Muscle of leg (tissue), 11 donors: Measurements from ENCODE around the gene MED28. TPM values are rescaled to one million over a fixed set of nuclear protein-coding genes. Genes with fewer than 3 reads are reported as not detected.

Experiments
- DNase-seq: peaks from one replicate; pipeline ENCODE4 v3.0.0; 2013
- H3K27ac ChIP-seq: one replicate; pipeline ENCODE4 v1.5.1; 2013; ENCODE audit warnings: mild to moderate bottlenecking, low read length, control low read depth
- H3K27me3 ChIP-seq: one replicate; pipeline ENCODE4 v1.6.1; 2013; ENCODE audit warnings: low read length; ENCODE audit not compliant: control insufficient read depth, insufficient read depth
- H3K36me3 ChIP-seq: one replicate; pipeline ENCODE4 v1.6.1; 2013; ENCODE audit warnings: low read length; ENCODE audit not compliant: control insufficient read depth, insufficient read depth
- H3K4me1 ChIP-seq: one replicate; pipeline ENCODE4 v1.6.1; 2013; ENCODE audit warnings: low read length; ENCODE audit not compliant: control insufficient read depth, insufficient read depth
- H3K4me3 ChIP-seq: one replicate; pipeline ENCODE4 v1.5.1; 2013; ENCODE audit warnings: low read length, control low read depth
- H3K9me3 ChIP-seq: replicated peaks from 2 replicates; pipeline ENCODE4 v1.6.1; 2013; ENCODE audit warnings: low read depth, low read length; ENCODE audit not compliant: control insufficient read depth
- WGBS: methylation state at CpG from one replicate; pipeline ENCODE4 v1.1.5; 2013; ENCODE audit warnings: missing lambda C conversion rate; ENCODE audit not compliant: insufficient coverage; 5-methylcytosine and 5-hydroxymethylcytosine counted together
- polyA plus RNA-seq, 8 donors: library from polyadenylated mRNA; unstranded; fragments of 120-200 nt; gene quantifications; one replicate each; pipeline versions ENCODE4 v1.2.1 to v1.2.3, GENCODE V29; 2013; ENCODE audit warnings: inconsistent platforms in 1 of 8, low replicate concordance in 1 of 8; ENCODE audit not compliant: insufficient read length in 8 of 8, insufficient read depth in 1 of 8
- total RNA-seq: library from RNA; stranded (reverse); fragments of 120-200 nt; gene quantifications from one replicate; pipeline ENCODE4 v1.2.4, GENCODE V29; 2013

Gene MED28
- total and polyA plus RNA-seq, 9 donors, result 15.5 to 33.1 (median 26.9) TPM

GRCh38 chr4:17605236-17605635, 9.2 kb upstream of the MED28 start:
- peaks cover 37% of the 10 kb centered on the region for H3K36me3 ChIP-seq
- no peak for DNase-seq
- no peaks in the 10 kb centered on the region for H3K9me3 ChIP-seq
- WGBS, result 61% methylated on average over 2 of the region's 3 CpGs
- H3K4me3 ChIP-seq, result no peak overlapping the region
- no peaks in the 10 kb centered on the region for H3K4me1 ChIP-seq
- H3K27ac ChIP-seq, result no peak overlapping the region
- H3K27me3 ChIP-seq, result no peaks in the 10 kb centered on the region

DNA sequence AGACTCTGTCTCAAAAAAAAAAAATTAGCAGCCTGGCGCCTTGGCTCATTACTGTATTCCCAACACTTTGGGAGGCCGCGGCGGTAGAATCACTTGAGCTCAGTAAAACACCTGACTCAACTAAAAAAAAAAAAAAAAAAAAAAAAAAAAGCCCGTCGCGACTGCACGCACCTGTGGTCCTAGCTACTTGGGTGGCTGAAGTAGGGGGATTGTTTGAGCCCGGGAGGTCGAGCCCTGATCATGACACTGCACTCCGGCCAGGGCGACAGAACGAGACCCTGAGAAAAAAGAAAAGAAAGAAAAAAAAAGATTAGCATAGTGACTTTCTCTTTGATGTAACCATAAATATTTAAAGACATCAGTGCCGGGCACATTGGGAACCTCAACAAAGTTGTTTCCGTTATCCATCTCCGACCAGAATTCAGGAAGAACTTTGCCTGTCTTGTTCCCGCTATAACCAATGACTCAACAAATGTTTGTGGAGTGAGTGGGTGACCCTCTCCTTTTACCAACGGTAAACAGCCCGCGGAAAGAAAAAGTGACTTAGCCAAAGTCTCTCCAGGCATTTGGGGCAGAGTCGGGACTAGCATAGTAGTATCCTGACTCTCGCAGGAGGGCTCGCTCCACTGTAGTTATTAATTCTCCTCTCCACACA, 553 bp upstream of the MED28 start:
- Histone ChIP-seq H3K27me3 (no peaks in the 10 kb centered on the region), H3K4me1 (peaks cover 10% of the 10 kb centered on the region), H3K4me3 (peak overlapping the region; percentile 90), H3K36me3 (peaks cover 24% of the 10 kb centered on the region), H3K9me3 (no peaks in the 10 kb centered on the region), H3K27ac (peak overlapping the region; percentile 88)
- 0% methylated on average over 3 of the region's 23 CpGs for WGBS
- DNase-seq, result no peak

GRCh38 chr4:17616283-17616682, 1.8 kb downstream of the MED28 start:
- Histone ChIP-seq H3K27me3 (no peaks in the 10 kb centered on the region), H3K9me3 (no peaks in the 10 kb centered on the region), H3K4me1 (peaks cover 10% of the 10 kb centered on the region), H3K27ac (no peak overlapping the region), H3K4me3 (no peak overlapping the region), H3K36me3 (peaks cover 39% of the 10 kb centered on the region)
- WGBS, result 81% methylated on average over 5 of the region's 5 CpGs
- no peak for DNase-seq

- H3K9me3 ChIP-seq, result no peaks in the 10 kb centered on the region
- no peak for DNase-seq
- H3K4me3 ChIP-seq, result no peak overlapping the region
- H3K27ac ChIP-seq, result no peak overlapping the region
- peaks cover 10% of the 10 kb centered on the region for H3K4me1 ChIP-seq
- H3K36me3 ChIP-seq, result peaks cover 59% of the 10 kb centered on the region
- WGBS, result 80% methylated on average over 1 of the region's 1 CpG
- H3K27me3 ChIP-seq, result no peaks in the 10 kb centered on the region
Observed at GRCh38 chr4:17618926-17619325, 4.5 kb downstream of the MED28 start.

DNA sequence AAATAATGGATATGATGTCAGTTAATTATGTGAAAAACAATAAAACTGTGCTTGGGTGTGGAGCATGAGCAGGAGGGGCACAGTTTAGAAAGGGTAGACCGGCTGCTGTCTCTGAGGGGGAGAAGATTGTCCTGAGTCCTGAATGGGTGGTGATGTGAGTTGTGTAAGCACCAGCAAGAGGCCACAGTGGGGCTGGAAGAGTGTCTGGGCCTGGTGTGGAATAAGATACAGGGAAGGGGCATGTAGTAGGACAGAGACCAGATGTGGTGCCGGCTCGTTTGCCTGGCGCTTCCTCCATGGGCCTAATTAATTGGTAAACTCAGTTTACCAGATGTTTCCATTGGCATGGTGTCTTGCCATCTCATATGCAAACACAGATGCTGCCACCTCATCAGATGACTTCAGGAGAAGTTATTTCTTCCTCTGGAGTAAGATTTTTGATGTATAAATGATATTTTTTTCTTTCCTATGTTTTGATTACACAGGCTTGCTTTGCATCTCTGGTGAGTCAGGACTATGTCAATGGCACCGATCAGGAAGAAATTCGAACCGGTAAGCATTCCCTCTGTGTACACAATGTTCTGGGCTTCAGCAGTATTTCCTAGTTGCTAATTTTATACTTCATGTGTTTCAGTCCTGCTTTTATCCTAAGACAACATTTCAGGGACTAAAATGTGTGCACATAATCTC, 5.1 kb downstream of the MED28 start:
- no peaks in the 10 kb centered on the region for H3K9me3 ChIP-seq
- peaks cover 10% of the 10 kb centered on the region for H3K4me1 ChIP-seq
- DNase-seq, result no peak
- no peak overlapping the region for H3K4me3 ChIP-seq
- 82% methylated on average over 6 of the region's 7 CpGs for WGBS
- peaks cover 64% of the 10 kb centered on the region for H3K36me3 ChIP-seq
- H3K27me3 ChIP-seq, result no peaks in the 10 kb centered on the region
- H3K27ac ChIP-seq, result no peak overlapping the region

GRCh38 chr4:17623451-17624001, 9.1 kb downstream of the MED28 start:
- no peak overlapping the region for H3K27ac ChIP-seq
- H3K4me1 ChIP-seq, result no peaks in the 10 kb centered on the region
- H3K36me3 ChIP-seq, result peaks cover 79% of the 10 kb centered on the region
- 84% methylated on average over 6 of the region's 7 CpGs for WGBS
- H3K27me3 ChIP-seq, result no peaks in the 10 kb centered on the region
- no peak for DNase-seq
- no peaks in the 10 kb centered on the region for H3K9me3 ChIP-seq
- H3K4me3 ChIP-seq, result no peak overlapping the region

- H3K9me3 ChIP-seq, result no peaks in the 10 kb centered on the region
- H3K27me3 ChIP-seq, result no peaks in the 10 kb centered on the region
- H3K4me1 ChIP-seq, result no peaks in the 10 kb centered on the region
- WGBS, result no CpG with 5 or more reads among the region's 2 CpGs
- no peak overlapping the region for H3K4me3 ChIP-seq
- no peak for DNase-seq
- H3K27ac ChIP-seq, result no peak overlapping the region
- H3K36me3 ChIP-seq, result peaks cover 77% of the 10 kb centered on the region
Observed at GRCh38 chr4:17624821-17625220, 10.4 kb downstream of the MED28 start.

DNA sequence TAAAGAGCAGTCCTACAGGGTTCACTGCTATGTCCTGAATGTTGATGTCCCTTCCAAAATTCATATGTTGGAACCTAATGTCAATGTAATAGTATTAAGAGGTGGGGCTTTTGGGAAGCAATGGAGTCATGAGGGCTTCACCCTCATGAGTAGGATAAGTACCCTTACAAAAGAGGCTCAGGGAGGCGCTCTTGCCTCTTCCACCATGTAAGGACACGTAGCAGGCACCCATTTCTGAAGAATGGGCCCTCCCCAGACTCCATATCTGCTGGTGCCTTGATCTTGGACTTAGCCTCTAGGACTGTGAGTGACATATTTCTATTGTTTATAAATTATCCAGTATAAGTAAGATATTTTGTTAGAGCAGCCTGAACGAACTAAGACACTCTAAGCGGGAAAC, 15.8 kb downstream of the MED28 start:
- H3K4me1 ChIP-seq, result no peaks in the 10 kb centered on the region
- no peaks in the 10 kb centered on the region for H3K27me3 ChIP-seq
- DNase-seq, result no peak
- no peak overlapping the region for H3K27ac ChIP-seq
- H3K9me3 ChIP-seq, result no peaks in the 10 kb centered on the region
- H3K36me3 ChIP-seq, result peaks cover 77% of the 10 kb centered on the region
- no peak overlapping the region for H3K4me3 ChIP-seq
- WGBS, result 100% methylated on average over 1 of the region's 4 CpGs

DNA sequence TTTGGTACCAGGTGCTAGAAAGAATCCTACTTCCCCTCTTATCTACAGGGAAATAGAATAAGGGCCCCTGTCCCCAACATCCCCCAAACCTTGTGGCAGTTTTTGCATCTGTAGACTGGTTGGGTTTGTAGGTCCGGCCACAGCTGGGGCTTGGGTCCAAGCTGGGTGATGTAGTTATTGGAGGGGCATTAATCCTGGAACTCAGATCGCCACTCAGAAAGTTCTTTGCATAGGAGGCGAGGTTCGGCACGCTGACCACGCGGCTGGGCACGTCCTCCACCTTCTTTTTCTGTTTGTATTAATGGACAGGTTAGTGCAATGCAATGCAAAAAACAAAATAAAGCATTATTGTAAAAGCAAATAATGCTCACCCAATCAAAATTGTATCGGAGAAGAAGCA, 19.2 kb downstream of the MED28 start:
- WGBS, result 90% methylated on average over 4 of the region's 9 CpGs
- H3K36me3 ChIP-seq, result peaks cover 53% of the 10 kb centered on the region

GRCh38 chr4:17635056-17635455, 20.6 kb downstream of the MED28 start:
- WGBS, result no CpG with 5 or more reads among the region's 4 CpGs
- H3K27me3 ChIP-seq, result no peaks in the 10 kb centered on the region
- no peak for DNase-seq
- no peaks in the 10 kb centered on the region for H3K9me3 ChIP-seq
- no peak overlapping the region for H3K4me3 ChIP-seq
- no peak overlapping the region for H3K27ac ChIP-seq
- peaks cover 43% of the 10 kb centered on the region for H3K36me3 ChIP-seq
- H3K4me1 ChIP-seq, result no peaks in the 10 kb centered on the region

More for the DNA sequence above, 19.2 kb downstream of the MED28 start:
- Histone ChIP-seq H3K4me3 (no peak overlapping the region), H3K4me1 (no peaks in the 10 kb centered on the region), H3K27me3 (no peaks in the 10 kb centered on the region), H3K27ac (no peak overlapping the region), H3K9me3 (no peaks in the 10 kb centered on the region)
- no peak for DNase-seq
